Left hindlimb (tissue), 1 donor: ENCODE results near the gene HDAC4.

Source experiments
- DNase-seq: peaks from one replicate; pipeline ENCODE4 v3.0.0-alpha.2; 2018

Gene HDAC4

GRCh38 chr2:239193925-239194677 lies 206.7 kb downstream of the HDAC4 start:
- DNase-seq, result peak; percentile 29

- peak; percentile 36 for DNase-seq
Measured at GRCh38 chr2:239193401-239193811, 207.4 kb downstream of the HDAC4 start.

GRCh38 chr2:239192975-239193374 lies 207.8 kb downstream of the HDAC4 start:
- DNase-seq, result peak; percentile 27

GRCh38 chr2:239192456-239192855 lies 208.4 kb downstream of the HDAC4 start:
- DNase-seq, result peak; percentile 27

- peak; percentile 24 for DNase-seq
Measured at GRCh38 chr2:239190921-239191885, 209.6 kb downstream of the HDAC4 start.

- peak; percentile 24 for DNase-seq
Measured at GRCh38 chr2:239190361-239190760, 210.5 kb downstream of the HDAC4 start.

- peak; percentile 13 for DNase-seq
Measured at GRCh38 chr2:239189711-239190131, 211.1 kb downstream of the HDAC4 start.

GRCh38 chr2:239188536-239188935 lies 212.3 kb downstream of the HDAC4 start:
- peak; percentile 16 for DNase-seq

- peak; percentile 25 for DNase-seq
Measured at GRCh38 chr2:239187464-239188253, 213.2 kb downstream of the HDAC4 start.

GRCh38 chr2:239186516-239187357 lies 214.1 kb downstream of the HDAC4 start:
- DNase-seq, result peak; percentile 15

- DNase-seq, result peak; percentile 16
Measured at GRCh38 chr2:239184968-239185903, 215.6 kb downstream of the HDAC4 start.

- DNase-seq, result no peak
Measured at GRCh38 chr2:239184179-239184578, 216.6 kb downstream of the HDAC4 start.

- peak; percentile 18 for DNase-seq
Measured at GRCh38 chr2:239182981-239183791, 217.6 kb downstream of the HDAC4 start.

GRCh38 chr2:239181903-239182581 lies 218.8 kb downstream of the HDAC4 start:
- peak; percentile 36 for DNase-seq

- peak; percentile 19 for DNase-seq
Measured at GRCh38 chr2:239181074-239181902, 219.5 kb downstream of the HDAC4 start.

- DNase-seq, result peak; percentile 15
Measured at GRCh38 chr2:239180526-239181073, 220.2 kb downstream of the HDAC4 start.

- peak; percentile 18 for DNase-seq
Measured at GRCh38 chr2:239179851-239180371, 220.9 kb downstream of the HDAC4 start.

GRCh38 chr2:239178954-239179353 lies 221.9 kb downstream of the HDAC4 start:
- DNase-seq, result peak; percentile 12
